ENCODE measurements around the gene CLTA. TPM values are rescaled to one million over a fixed set of nuclear protein-coding genes. Genes with fewer than 3 reads are reported as not detected.

Gene CLTA
- total and polyA plus RNA-seq, 10 of the 15 experiments (the other 5 are each of a cell fraction or from before 2014, with no cell fraction given) = 49.0 to 241 (median 168) TPM

DNA sequence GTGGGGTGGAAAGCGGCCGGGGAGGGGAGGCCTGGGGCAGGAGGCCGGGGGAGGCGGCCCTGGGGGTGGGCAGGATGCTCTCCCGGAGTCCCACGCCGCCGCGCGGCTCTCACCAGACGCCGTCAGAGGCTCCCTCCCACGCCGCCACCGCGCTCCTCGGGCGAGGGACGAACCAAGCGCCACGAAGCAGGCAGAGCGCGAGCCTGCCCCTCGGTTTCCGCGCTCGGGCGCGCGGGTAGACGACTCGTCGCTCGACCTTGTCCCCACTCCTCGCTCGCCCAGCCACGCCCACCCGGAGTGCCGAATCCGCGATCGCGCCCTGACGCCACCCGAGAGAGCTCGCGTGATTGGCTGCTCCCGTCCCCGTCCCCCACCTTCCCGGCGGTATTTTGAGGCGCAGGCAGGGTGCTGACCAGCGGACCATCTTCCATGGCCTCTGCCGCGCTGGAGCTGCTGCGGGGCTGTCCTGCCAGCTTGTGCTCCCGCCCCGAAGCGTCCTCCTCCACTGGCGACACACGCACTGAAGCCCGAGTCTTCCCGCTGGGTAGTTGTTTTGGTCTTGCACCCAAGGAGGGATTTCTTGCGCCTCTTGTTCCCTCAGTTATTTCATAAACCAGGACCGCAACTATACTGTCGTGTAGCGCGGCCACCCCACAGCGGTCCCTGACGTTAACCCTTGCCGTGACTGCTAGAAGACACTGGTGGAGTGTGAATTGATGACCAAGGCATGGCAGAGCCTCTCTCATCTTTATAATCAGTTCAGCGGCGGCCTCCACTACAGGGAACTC, 67.7 kb downstream of the CLTA start, which contains the start of gene GNE (continued):
- TF ChIP-seq, protein P1, sequence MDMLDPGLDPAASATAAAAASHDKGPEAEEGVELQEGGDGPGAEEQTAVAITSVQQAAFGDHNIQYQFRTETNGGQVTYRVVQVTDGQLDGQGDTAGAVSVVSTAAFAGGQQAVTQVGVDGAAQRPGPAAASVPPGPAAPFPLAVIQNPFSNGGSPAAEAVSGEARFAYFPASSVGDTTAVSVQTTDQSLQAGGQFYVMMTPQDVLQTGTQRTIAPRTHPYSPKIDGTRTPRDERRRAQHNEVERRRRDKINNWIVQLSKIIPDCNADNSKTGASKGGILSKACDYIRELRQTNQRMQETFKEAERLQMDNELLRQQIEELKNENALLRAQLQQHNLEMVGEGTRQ (IDR thresholded peaks at IDR 0.05; ENCODE audit: borderline replicate concordance, low read depth, low read length) = no peak
- no peak for TF ChIP-seq MYB (IDR thresholded peaks at IDR 0.05; ENCODE audit: borderline replicate concordance, low read depth, low read length)
- TF ChIP-seq POU2F2 (IDR thresholded peaks at IDR 0.05; ENCODE audit: borderline replicate concordance, low read depth, low read length) = peak; percentile 79

DNA sequence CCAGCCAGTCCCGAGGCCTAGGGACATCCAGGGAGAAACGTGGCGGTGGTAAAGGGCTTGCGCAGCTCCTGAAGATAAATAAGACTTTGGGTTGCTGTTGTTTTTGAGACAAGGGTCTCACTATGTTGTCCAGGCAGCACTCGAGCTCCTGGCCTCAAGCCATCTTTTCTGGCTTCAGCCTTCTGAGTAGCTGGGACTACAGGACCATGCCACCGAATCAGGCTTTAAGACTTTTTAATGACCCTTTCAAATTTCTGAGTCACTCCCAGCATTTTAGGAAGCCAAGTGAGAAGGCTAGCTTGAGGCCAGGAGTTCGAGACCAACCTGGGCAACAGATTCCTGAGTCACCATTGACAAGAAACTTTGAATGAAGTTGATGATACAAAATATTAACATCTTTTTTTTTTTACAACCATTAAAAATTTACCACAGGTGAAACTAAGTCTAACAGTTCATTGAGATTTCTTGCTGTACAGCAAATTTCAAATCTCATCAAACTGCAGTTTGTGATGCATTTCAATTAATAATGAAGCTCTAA, 68.3 kb downstream of the CLTA start:
- TF ChIP-seq POLR2AphosphoS5 (IDR thresholded peaks at IDR 0.05; ENCODE audit: low read length) = no peak
- TF ChIP-seq, protein P2, sequence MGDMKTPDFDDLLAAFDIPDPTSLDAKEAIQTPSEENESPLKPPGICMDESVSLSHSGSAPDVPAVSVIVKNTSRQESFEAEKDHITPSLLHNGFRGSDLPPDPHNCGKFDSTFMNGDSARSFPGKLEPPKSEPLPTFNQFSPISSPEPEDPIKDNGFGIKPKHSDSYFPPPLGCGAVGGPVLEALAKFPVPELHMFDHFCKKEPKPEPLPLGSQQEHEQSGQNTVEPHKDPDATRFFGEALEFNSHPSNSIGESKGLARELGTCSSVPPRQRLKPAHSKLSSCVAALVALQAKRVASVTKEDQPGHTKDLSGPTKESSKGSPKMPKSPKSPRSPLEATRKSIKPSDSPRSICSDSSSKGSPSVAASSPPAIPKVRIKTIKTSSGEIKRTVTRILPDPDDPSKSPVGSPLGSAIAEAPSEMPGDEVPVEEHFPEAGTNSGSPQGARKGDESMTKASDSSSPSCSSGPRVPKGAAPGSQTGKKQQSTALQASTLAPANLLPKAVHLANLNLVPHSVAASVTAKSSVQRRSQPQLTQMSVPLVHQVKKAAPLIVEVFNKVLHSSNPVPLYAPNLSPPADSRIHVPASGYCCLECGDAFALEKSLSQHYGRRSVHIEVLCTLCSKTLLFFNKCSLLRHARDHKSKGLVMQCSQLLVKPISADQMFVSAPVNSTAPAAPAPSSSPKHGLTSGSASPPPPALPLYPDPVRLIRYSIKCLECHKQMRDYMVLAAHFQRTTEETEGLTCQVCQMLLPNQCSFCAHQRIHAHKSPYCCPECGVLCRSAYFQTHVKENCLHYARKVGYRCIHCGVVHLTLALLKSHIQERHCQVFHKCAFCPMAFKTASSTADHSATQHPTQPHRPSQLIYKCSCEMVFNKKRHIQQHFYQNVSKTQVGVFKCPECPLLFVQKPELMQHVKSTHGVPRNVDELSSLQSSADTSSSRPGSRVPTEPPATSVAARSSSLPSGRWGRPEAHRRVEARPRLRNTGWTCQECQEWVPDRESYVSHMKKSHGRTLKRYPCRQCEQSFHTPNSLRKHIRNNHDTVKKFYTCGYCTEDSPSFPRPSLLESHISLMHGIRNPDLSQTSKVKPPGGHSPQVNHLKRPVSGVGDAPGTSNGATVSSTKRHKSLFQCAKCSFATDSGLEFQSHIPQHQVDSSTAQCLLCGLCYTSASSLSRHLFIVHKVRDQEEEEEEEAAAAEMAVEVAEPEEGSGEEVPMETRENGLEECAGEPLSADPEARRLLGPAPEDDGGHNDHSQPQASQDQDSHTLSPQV (IDR thresholded peaks at IDR 0.05) = no peak
- TF ChIP-seq HCFC1 (IDR thresholded peaks at IDR 0.05; ENCODE audit: low read length) = no peak
- no peak for TF ChIP-seq NFIC (IDR thresholded peaks at IDR 0.05; ENCODE audit: low read depth, low read length)
- TF ChIP-seq RAD51 (IDR thresholded peaks at IDR 0.05) = no peak
- TF ChIP-seq LARP7 (IDR thresholded peaks at IDR 0.05) = no peak
- no peak for TF ChIP-seq SREBF1 (IDR thresholded peaks at IDR 0.05; ENCODE audit: low read length)
- no peak for TF ChIP-seq EZH2 (IDR thresholded peaks at IDR 0.05; ENCODE audit: borderline replicate concordance, control insufficient read depth, low read depth, low read length)
- no peak for TF ChIP-seq STAT3 (IDR thresholded peaks at IDR 0.05; ENCODE audit: low read depth, low read length)
- WGBS (ENCODE audit: insufficient coverage, insufficient replicate concordance, low lambda C conversion rate, missing lambda C conversion rate) = 45% methylated on average over 7 of the region's 7 CpGs
- DNase-seq (ENCODE audit: low read depth, low spot score) (no peak), FAIRE-seq (no peak), ATAC-seq (no peak)
- no TSS peak for BruUV-seq (replicated peaks)
- Histone ChIP-seq H4K20me1 (ENCODE audit: control insufficient read depth, insufficient read depth) (no peaks in the 10 kb centered on the region), H2AFZ (ENCODE audit: control insufficient read depth, low read depth, low read length) (peak overlapping the region; percentile 93), H3K4me1 (ENCODE audit: control insufficient read depth, insufficient read depth, low read length) (peaks cover 3% of the 10 kb centered on the region), H3K36me3 (ENCODE audit: control insufficient read depth in 2 of 2, insufficient read depth in 2 of 2, low read length in 1 of 2) (no peaks in the 10 kb centered on the region), H3K4me3 (peak overlapping the region; percentile 76), H3K4me2 (ENCODE audit: control insufficient read depth, insufficient read depth) (peak overlapping the region; percentile 94), H3K9me3 (replicated peaks; ENCODE audit: control insufficient read depth, insufficient read depth, low read length) (no peaks in the 10 kb centered on the region), H3K79me2 (ENCODE audit: control insufficient read depth, insufficient read depth, low read length) (peaks cover 13% of the 10 kb centered on the region), H3K27ac (ENCODE audit: control insufficient read depth, insufficient read depth) (peak overlapping the region; percentile 78; the same call in 1 of the 2 replicates), H3K27me3 (replicated peaks in 1 of 2; ENCODE audit: control insufficient read depth in 2 of 2, insufficient read depth in 2 of 2, low read length in 1 of 2) (no peaks in the 10 kb centered on the region), H3K9ac (ENCODE audit: control insufficient read depth, insufficient read depth, low read length) (peak overlapping the region; percentile 69; the same call in 1 of the 2 replicates)
- POLR2A ChIA-PET = interaction anchor here (1.0 to 2.3 kb wide), 4 partner anchors 11 to 178 kb away, joined by 3 to 8 read pairs (median 5); partner anchors contain the start of gene CLTA
- intact Hi-C loops (cut with micrococcal nuclease; ENCODE audit: unreplicated experiment) = loop anchor here (5.0 to 10.0 kb wide), 2 partner anchors 67 to 196 kb away; partner anchors contain the start of gene CLTA
- RAD21 ChIA-PET (ENCODE audit: unreplicated experiment) = interaction anchor here (0.6 to 2.2 kb wide), 2 partner anchors 10 to 69 kb away, joined by 3 to 10 read pairs; partner anchors contain the start of gene CLTA
- in situ Hi-C loops (cut with MboI) = no loop called here
- SMC1A ChIA-PET (ENCODE audit: uncharacterized antibody, unreplicated experiment) = interaction anchor here (0.7 to 1.5 kb wide), 3 partner anchors 18 to 70 kb away, joined by 3 to 6 read pairs (median 3); partner anchors contain the start of gene CLTA
- CTCF ChIA-PET = interaction anchor here (0.5 to 2.2 kb wide), 8 partner anchors 10 to 433 kb away, joined by 3 to 9 read pairs (median 3); no protein-coding TSS in a partner anchor
